CD4-positive, CD25-positive, alpha-beta regulatory T cell (primary cell): ENCODE measurements around the gene BCAT1. TPM values are rescaled to one million over a fixed set of nuclear protein-coding genes. Genes with fewer than 3 reads are reported as not detected.

ENCODE experiments used
- ATAC-seq, 2 donors: fragments of 150-1000 bp; cut with Tn5 transposase; one replicate each; pipeline ENCODE4 v1.10.0; 2021; ENCODE audit warnings: low read depth in 2 of 2, moderate number of reproducible peaks in 2 of 2, moderate library complexity in 1 of 2
- DNase-seq, 3 donors: peaks; one replicate each; pipeline versions ENCODE4 v3.0.0 to v3.0.0-alpha.2; 2012 to 2022; ENCODE audit warnings: mixed read lengths in 1 of 3
- H3K27ac ChIP-seq: one replicate; pipeline ENCODE4 v1.7.0; 2013; ENCODE audit warnings: mild to moderate bottlenecking, low read length; ENCODE audit not compliant: insufficient read depth, poor library complexity, severe bottlenecking
- H3K27me3 ChIP-seq: one replicate; pipeline ENCODE4 v1.7.0; 2013; ENCODE audit warnings: low read length; ENCODE audit not compliant: control insufficient read depth, insufficient read depth
- H3K36me3 ChIP-seq: one replicate; pipeline ENCODE4 v1.7.0; 2013; ENCODE audit warnings: mild to moderate bottlenecking, low read length, moderate library complexity; ENCODE audit not compliant: control insufficient read depth, insufficient read depth
- H3K4me1 ChIP-seq: 2 replicates; pipeline ENCODE4 v1.7.0; 2013; ENCODE audit warnings: mild to moderate bottlenecking, low read length; ENCODE audit not compliant: insufficient read depth, control insufficient read depth, poor library complexity, severe bottlenecking
- H3K4me3 ChIP-seq: one replicate; pipeline ENCODE4 v1.7.0; 2013; ENCODE audit warnings: low read depth, mild to moderate bottlenecking, low read length, moderate library complexity
- H3K9me3 ChIP-seq, 2 experiments: 1 replicate in 1 of 2; 2 replicates in 1 of 2; pipeline ENCODE4 v1.7.0; 2013; ENCODE audit warnings: low read length in 2 of 2, mild to moderate bottlenecking in 1 of 2, moderate library complexity in 1 of 2; ENCODE audit not compliant: control insufficient read depth in 2 of 2
- H3K27ac Mint-ChIP-seq, 3 donors: one replicate each; pipeline ENCODE4 v1.8.0; 2020 to 2022; ENCODE audit warnings: mild to moderate bottlenecking in 3 of 3, mixed read lengths in 3 of 3, moderate library complexity in 2 of 3
- H3K27me3 Mint-ChIP-seq: one replicate; pipeline ENCODE4 v1.8.0; 2022; ENCODE audit warnings: mild to moderate bottlenecking, mixed read lengths
- H3K36me3 Mint-ChIP-seq: one replicate; pipeline ENCODE4 v1.8.0; 2020; ENCODE audit warnings: mixed read lengths
- H3K4me1 Mint-ChIP-seq, 4 donors: one replicate each; pipeline ENCODE4 v1.8.0; 2020 to 2022; ENCODE audit warnings: mixed read lengths in 4 of 4, mild to moderate bottlenecking in 1 of 4
- H3K4me3 Mint-ChIP-seq, 4 donors: one replicate each; pipeline ENCODE4 v1.8.0; 2020 to 2022; ENCODE audit warnings: mild to moderate bottlenecking in 4 of 4, mixed read lengths in 4 of 4, moderate library complexity in 3 of 4
- H3K9me3 Mint-ChIP-seq, 7 donors: one replicate each; pipeline ENCODE4 v1.8.0; 2020 to 2022; ENCODE audit warnings: mixed read lengths in 7 of 7, mild to moderate bottlenecking in 3 of 7, moderate library complexity in 2 of 7
- polyA plus RNA-seq, 4 donors: library from polyadenylated mRNA; unstranded; fragments of 300-500 nt; fragmentation: Illumina TruSeq; gene quantifications; one replicate each; pipeline ENCODE4 v1.2.3, GENCODE V29; 2021
- total RNA-seq: library from RNA; stranded (reverse); gene quantifications from one replicate; pipeline ENCODE4 v1.2.3, GENCODE V29; 2022

BCAT1 gene
- total and polyA plus RNA-seq, 5 donors from 2014 or later: 0.07 to 3.0 (median 0.75) TPM

DNA sequence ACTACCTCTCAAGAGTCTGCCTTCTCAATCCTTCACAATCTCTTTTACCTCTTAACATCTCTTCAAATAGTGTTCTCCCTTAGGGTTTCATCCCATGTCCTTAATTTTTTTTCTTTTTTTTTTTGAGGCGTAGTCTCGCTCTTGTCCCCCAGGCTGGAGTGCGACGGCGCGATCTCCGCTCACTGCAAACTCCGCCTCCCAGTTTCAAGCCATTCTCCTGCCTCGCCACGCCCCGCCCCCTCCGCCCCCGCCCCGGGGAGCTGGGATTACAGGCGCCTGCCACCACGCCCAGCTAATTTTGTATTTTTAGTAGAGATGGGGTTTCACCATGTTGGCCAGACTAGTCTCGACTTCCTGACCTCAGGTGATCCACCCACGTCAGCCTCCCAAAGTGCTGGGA is 7.0 kb upstream of the BCAT1 start:
- H3K27me3 Mint-ChIP-seq: peaks cover 32% of the 10 kb centered on the region
- Histone ChIP-seq H3K36me3 (no peaks in the 10 kb centered on the region), H3K27me3 (no peaks in the 10 kb centered on the region), H3K9me3 (no peaks in the 10 kb centered on the region), H3K27ac (no peak overlapping the region), H3K4me1 (no peaks in the 10 kb centered on the region), H3K4me3 (no peak overlapping the region)
- peaks cover 0 to 6% (median 0%) of the 10 kb centered on the region in 7 donors for H3K9me3 Mint-ChIP-seq
- H3K27ac Mint-ChIP-seq: no peak overlapping the region
- ATAC-seq: no peak
- no peak overlapping the region for H3K4me3 Mint-ChIP-seq
- no peak for DNase-seq
- H3K36me3 Mint-ChIP-seq: no peaks in the 10 kb centered on the region
- H3K4me1 Mint-ChIP-seq: no peaks in the 10 kb centered on the region

DNA sequence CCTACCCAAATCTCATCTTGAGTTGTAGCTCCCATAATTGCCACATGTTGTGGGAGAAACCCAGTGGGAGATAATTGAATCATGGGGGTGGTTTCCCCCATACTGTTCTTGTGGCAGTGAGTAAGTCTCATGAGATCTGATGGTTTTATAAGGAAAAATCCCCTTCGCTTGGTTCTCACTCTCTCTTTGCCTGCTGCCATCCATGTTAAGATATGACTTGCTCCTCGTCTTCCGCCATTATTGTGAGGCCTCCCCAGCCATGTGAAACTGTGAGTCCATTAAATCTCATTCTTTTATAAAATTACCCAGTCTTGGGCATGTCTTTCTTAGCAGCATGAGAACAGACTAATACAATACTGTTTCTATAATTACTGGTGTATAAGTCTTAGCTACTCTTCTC is 6.5 kb upstream of the BCAT1 start:
- Mint-ChIP-seq H3K4me3 (no peak overlapping the region), H3K27ac (no peak overlapping the region), H3K9me3 (peaks cover 0 to 6% (median 0%) of the 10 kb centered on the region in 7 donors), H3K27me3 (peaks cover 36% of the 10 kb centered on the region), H3K4me1 (no peaks in the 10 kb centered on the region), H3K36me3 (no peaks in the 10 kb centered on the region)
- peaks cover 1% of the 10 kb centered on the region for H3K27me3 ChIP-seq
- ATAC-seq (no peak), DNase-seq (no peak)
- H3K27ac ChIP-seq: no peak overlapping the region
- no peaks in the 10 kb centered on the region for H3K9me3 ChIP-seq
- no peaks in the 10 kb centered on the region for H3K4me1 ChIP-seq
- H3K4me3 ChIP-seq: no peak overlapping the region
- no peaks in the 10 kb centered on the region for H3K36me3 ChIP-seq

DNA sequence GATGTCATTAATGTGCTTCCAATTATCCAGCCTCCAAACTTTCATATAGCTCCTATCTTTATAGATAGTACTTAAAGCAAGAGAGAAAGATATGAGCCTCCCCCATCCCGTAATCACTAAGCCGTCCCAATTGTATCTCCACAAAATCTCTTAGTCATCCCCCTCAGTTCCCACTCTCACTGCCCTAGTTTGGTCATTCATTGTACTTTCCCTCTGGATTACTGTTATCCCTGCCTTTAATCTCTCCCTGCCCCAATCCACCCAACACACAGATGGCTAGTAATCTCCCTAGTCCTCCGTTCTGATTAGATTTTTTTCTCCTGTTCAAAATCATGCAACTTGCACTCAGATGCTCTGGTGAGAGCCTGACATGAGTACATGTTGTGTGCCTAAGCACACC is 5.4 kb upstream of the BCAT1 start:
- H3K4me1 ChIP-seq: no peaks in the 10 kb centered on the region
- H3K4me3 ChIP-seq: no peak overlapping the region
- peaks cover 7% of the 10 kb centered on the region for H3K27me3 ChIP-seq
- Mint-ChIP-seq H3K36me3 (no peaks in the 10 kb centered on the region), H3K4me3 (no peak overlapping the region), H3K27me3 (peaks cover 40% of the 10 kb centered on the region), H3K27ac (no peak overlapping the region), H3K9me3 (peaks cover 0 to 6% (median 0%) of the 10 kb centered on the region in 7 donors), H3K4me1 (peaks cover 0 to 2% (median 0%) of the 10 kb centered on the region in 4 donors)
- H3K27ac ChIP-seq: no peak overlapping the region
- DNase-seq (no peak), ATAC-seq (no peak)
- no peaks in the 10 kb centered on the region for H3K36me3 ChIP-seq
- H3K9me3 ChIP-seq: no peaks in the 10 kb centered on the region

DNA sequence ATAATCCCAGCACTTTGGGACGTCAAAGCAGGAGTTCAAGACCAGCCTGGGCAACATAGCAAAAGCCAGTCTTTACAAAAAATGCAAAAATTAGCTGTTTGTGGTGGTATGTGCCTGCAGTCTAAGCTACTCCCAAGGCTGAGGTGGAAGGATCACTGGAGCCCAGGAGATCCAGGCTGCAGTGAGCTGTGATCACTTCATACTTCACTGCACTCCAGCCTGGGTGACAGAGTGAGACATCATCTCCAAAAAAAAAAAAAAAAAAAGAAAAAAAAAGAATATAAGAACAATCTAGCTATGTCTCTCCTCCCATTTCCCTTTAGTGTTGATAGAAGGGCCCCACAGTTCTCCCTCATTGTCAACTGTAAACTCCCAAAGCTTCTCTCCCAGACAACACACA is 3.5 kb upstream of the BCAT1 start:
- Histone ChIP-seq H3K27ac (no peak overlapping the region), H3K4me3 (no peak overlapping the region), H3K9me3 (no peaks in the 10 kb centered on the region), H3K27me3 (peaks cover 23% of the 10 kb centered on the region), H3K4me1 (peaks cover 12% of the 10 kb centered on the region), H3K36me3 (no peaks in the 10 kb centered on the region)
- H3K9me3 Mint-ChIP-seq: peaks cover 0 to 4% (median 0%) of the 10 kb centered on the region in 7 donors
- no peak overlapping the region for H3K27ac Mint-ChIP-seq
- no peak for DNase-seq
- ATAC-seq: no peak
- H3K4me3 Mint-ChIP-seq: no peak overlapping the region
- H3K36me3 Mint-ChIP-seq: no peaks in the 10 kb centered on the region
- peaks cover 0 to 21% (median 6%) of the 10 kb centered on the region in 4 donors for H3K4me1 Mint-ChIP-seq
- peaks cover 52% of the 10 kb centered on the region for H3K27me3 Mint-ChIP-seq

DNA sequence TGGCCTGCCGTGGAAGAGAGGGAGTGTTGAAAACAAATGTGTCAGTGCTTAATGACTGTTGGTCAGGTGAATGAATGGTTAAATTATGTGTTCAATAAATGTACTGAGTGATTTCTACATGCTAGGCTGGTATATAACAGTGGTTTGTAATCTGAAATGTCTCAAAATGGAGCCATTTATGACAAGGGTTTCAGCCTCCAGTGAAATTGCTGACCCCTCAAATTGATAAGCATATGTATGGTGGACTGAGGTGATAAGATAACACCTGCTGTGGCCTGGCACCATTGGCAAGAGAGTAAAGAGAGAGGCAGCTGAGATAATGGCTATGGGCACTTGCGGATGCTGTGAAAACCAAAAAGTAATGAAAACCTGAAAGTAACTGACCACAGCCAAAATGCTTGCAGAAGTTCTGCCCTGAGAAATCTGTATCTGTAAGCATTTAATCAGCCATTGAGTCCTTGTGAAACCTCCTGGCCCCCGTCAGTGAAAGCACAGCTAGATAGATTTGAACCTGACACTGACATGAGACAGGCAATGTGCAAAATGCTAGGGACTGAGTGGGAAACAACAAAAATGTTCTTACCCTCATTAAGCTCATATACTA is 1.4 kb upstream of the BCAT1 start:
- peaks cover 56% of the 10 kb centered on the region for H3K27me3 Mint-ChIP-seq
- no peaks in the 10 kb centered on the region for H3K36me3 ChIP-seq
- no peak for DNase-seq

DNA sequence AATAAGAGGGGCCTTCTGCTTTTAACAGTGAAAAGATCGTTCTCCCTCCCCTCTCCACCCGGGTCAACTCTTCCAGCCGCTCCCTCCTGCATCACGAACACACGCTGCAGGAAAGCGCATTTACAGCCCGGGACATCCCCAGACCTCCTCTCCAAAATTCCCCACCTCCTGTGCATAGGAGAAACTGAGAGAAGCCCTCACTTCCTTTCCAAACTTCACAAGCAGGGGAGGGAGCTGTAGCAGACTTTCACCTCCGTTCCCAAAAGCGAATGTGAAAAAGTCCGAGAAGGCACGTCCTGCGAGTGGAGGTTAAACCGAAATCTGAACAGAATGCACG is 513 bp downstream of the BCAT1 start:
- Histone ChIP-seq H3K4me1 (peaks cover 12% of the 10 kb centered on the region), H3K36me3 (no peaks in the 10 kb centered on the region), H3K4me3 (peak overlapping the region; percentile 72), H3K9me3 (no peaks in the 10 kb centered on the region), H3K27me3 (peaks cover 36% of the 10 kb centered on the region), H3K27ac (no peak overlapping the region)
- DNase-seq: no peak
- ATAC-seq: no peak
- Mint-ChIP-seq H3K27me3 (peaks cover 55% of the 10 kb centered on the region), H3K4me1 (peaks cover 0 to 24% (median 9%) of the 10 kb centered on the region in 4 donors), H3K27ac (no peak overlapping the region), H3K9me3 (peaks cover 0 to 4% (median 0%) of the 10 kb centered on the region in 7 donors), H3K4me3 (peak overlapping the region; percentile 51 to 88 (median 76)), H3K36me3 (no peaks in the 10 kb centered on the region)

More for the DNA sequence above, 1.4 kb upstream of the BCAT1 start:
- Histone ChIP-seq H3K27ac (no peak overlapping the region), H3K4me3 (no peak overlapping the region), H3K9me3 (no peaks in the 10 kb centered on the region), H3K4me1 (peaks cover 12% of the 10 kb centered on the region), H3K27me3 (peaks cover 34% of the 10 kb centered on the region)
- no peak overlapping the region for H3K27ac Mint-ChIP-seq
- peaks cover 0 to 6% (median 0%) of the 10 kb centered on the region in 7 donors for H3K9me3 Mint-ChIP-seq
- peaks cover 0 to 24% (median 9%) of the 10 kb centered on the region in 4 donors for H3K4me1 Mint-ChIP-seq
- H3K4me3 Mint-ChIP-seq: no peak overlapping the region
- H3K36me3 Mint-ChIP-seq: no peaks in the 10 kb centered on the region
- no peak for ATAC-seq

DNA sequence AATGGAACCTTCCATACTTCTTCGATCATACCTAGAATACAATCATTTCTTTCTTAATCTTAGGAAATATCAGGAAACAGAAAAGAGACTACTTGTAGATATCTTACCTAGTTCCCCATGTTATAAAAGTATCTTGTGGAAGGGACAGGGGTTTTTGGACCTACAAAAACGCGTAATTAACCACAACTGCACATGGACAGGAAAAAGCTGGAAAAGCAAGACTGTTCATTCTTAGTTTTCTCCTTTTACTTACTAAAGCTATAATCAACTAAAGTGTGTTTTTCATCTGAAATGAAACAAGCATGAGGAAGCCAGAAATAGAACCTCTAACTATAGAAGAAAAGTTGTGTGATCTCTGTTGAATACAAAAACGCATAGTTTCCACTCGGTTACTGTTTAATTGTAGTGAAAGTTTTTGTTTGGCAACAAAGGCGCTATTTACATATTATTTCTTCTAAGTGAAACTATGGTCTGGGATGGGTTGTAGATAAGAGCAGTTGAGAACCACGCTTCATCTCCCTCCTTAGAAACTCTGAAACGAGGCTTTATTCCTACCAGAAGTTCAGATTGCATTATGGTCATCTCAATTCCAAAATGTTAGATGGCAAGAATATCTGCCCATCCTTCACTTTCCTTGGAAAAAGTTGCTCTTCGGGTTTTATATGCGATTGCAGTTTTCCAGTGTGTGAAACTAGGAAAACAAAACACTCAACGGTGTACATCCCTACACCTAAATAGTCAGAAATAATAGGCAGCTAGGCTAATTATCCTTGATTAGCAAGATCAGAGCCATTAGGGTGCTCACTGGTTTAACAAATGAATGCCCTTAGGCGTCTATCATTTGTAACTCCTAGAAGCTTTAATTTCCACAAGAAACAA is 1.1 kb downstream of the BCAT1 start:
- no peak overlapping the region for H3K27ac Mint-ChIP-seq
- no peaks in the 10 kb centered on the region for H3K36me3 ChIP-seq
- H3K27ac ChIP-seq: no peak overlapping the region
- H3K4me1 ChIP-seq: peaks cover 12% of the 10 kb centered on the region
- no peak for ATAC-seq
- peak overlapping the region; percentile 72 for H3K4me3 ChIP-seq
- peaks cover 36% of the 10 kb centered on the region for H3K27me3 ChIP-seq
- peaks cover 49% of the 10 kb centered on the region for H3K27me3 Mint-ChIP-seq
- no peak for DNase-seq
- H3K9me3 ChIP-seq: no peaks in the 10 kb centered on the region
- no peaks in the 10 kb centered on the region for H3K36me3 Mint-ChIP-seq
- peaks cover 0 to 1% (median 0%) of the 10 kb centered on the region in 7 donors for H3K9me3 Mint-ChIP-seq
- H3K4me1 Mint-ChIP-seq: peaks cover 0 to 24% (median 9%) of the 10 kb centered on the region in 4 donors
- H3K4me3 Mint-ChIP-seq: peak overlapping the region in 3 of 4 donors; percentile 51 to 88 (median 82)
